SK-N-SH (cell line): ENCODE results near the gene PRR22.

Source experiments
- CTCF ChIP-seq: fragments of 200-600 bp; sonication (generic); IDR thresholded peaks from 2 replicates; pipeline ENCODE4 v1.6.1; 2017; ENCODE audit warnings: antibody characterized with exemption, mild to moderate bottlenecking, moderate library complexity
- EP300 ChIP-seq, 2 experiments: IDR thresholded peaks; 2 replicates each; pipeline versions ENCODE4 v1.4.0 to v1.6.1; 2012; ENCODE audit warnings: borderline replicate concordance in 1 of 2, low read depth in 1 of 2, low read length in 1 of 2
- NFIC ChIP-seq: IDR thresholded peaks from 2 replicates; pipeline ENCODE4 v1.4.0; 2012; ENCODE audit warnings: borderline replicate concordance
- POLR2AphosphoS5 ChIP-seq: IDR thresholded peaks from 2 replicates; pipeline ENCODE4 v1.6.1; 2012; ENCODE audit warnings: low read depth, low read length
- RAD21 ChIP-seq: IDR thresholded peaks from 2 replicates; pipeline ENCODE4 v1.6.1; 2012; ENCODE audit warnings: mild to moderate bottlenecking, low read length
- SIN3A ChIP-seq: IDR thresholded peaks from 2 replicates; pipeline ENCODE4 v1.6.1; 2012; ENCODE audit warnings: low read depth, mild to moderate bottlenecking, low read length, moderate library complexity, borderline replicate concordance
- TEAD4 ChIP-seq: IDR thresholded peaks from 2 replicates; pipeline ENCODE4 v1.4.0; 2012; ENCODE audit warnings: mild to moderate bottlenecking, borderline replicate concordance; ENCODE audit not compliant: insufficient read depth
- USF2 ChIP-seq: fragments of 150-350 bp; IDR thresholded peaks from 2 replicates; pipeline ENCODE4 v1.6.1; 2017; ENCODE audit warnings: antibody characterized with exemption, low read length, low read depth, borderline replicate concordance
- TF ChIP-seq, protein P1 (sequence below): IDR thresholded peaks from 2 replicates; pipeline ENCODE4 v1.4.0; 2012; ENCODE audit warnings: low read depth, borderline replicate concordance

DNA sequence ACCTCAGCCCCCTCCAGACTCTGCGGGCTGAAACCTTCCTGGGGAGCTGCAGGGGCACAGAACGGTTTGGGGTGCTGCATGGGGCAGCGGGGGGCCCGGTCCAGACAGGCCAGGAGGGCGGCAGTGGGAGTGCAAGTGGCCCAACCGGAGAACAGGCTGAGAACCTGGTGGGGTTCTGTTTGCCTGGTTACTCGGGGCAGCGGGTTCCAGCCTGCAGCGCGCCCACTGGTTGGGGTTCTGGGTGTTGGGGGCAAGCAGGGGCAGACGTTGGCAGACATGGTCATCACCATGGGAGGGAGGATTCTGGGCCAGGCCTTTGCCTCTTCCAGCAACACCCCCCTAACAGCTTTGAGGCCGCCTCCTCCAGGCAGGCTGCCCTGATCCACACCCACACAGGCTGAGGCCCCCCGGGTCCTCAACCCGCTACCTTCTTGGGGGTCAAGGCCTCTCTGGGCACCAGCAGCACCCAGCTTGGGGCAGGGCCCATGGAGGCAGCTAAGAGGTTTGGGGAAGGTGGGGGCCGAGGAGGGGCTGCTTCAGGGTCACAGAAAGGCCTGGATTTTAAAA is at the start of gene PRR22:
- TF ChIP-seq SIN3A (no peak), CTCF (no peak), EP300 (IDR thresholded peaks at IDR 0.05; ENCODE audit: borderline replicate concordance in 1 of 2, low read depth in 1 of 2, low read length in 1 of 2) (no peak), TEAD4 (no peak), NFIC (no peak), USF2 (no peak), POLR2AphosphoS5 (no peak), RAD21 (no peak)
- TF ChIP-seq, protein P1, sequence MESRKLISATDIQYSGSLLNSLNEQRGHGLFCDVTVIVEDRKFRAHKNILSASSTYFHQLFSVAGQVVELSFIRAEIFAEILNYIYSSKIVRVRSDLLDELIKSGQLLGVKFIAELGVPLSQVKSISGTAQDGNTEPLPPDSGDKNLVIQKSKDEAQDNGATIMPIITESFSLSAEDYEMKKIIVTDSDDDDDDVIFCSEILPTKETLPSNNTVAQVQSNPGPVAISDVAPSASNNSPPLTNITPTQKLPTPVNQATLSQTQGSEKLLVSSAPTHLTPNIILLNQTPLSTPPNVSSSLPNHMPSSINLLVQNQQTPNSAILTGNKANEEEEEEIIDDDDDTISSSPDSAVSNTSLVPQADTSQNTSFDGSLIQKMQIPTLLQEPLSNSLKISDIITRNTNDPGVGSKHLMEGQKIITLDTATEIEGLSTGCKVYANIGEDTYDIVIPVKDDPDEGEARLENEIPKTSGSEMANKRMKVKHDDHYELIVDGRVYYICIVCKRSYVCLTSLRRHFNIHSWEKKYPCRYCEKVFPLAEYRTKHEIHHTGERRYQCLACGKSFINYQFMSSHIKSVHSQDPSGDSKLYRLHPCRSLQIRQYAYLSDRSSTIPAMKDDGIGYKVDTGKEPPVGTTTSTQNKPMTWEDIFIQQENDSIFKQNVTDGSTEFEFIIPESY: no peak
